ENCODE results near the gene EYS. TPM values are rescaled to one million over a fixed set of nuclear protein-coding genes. Genes with fewer than 3 reads are reported as not detected.

Gene EYS
- total and polyA plus RNA-seq, 9 of the 15 experiments (the other 6 are each of a cell fraction or from before 2014, with no cell fraction given): 0.03 to 0.36 (median 0.10) TPM; not detected in 2

- TF ChIP-seq MGA (IDR thresholded peaks at IDR 0.05) (no peak), FUS (optimal IDR thresholded peaks at IDR 0.05; ENCODE audit: low read depth, low read length) (no peak), TCF7 (IDR thresholded peaks at IDR 0.05; ENCODE audit: borderline replicate concordance) (no peak), EP400 (IDR thresholded peaks at IDR 0.05) (no peak), RNF2 (IDR thresholded peaks at IDR 0.05) (no peak), RBBP5 (IDR thresholded peaks at IDR 0.05; ENCODE audit: borderline replicate concordance, insufficient read depth, low read length, poor library complexity, severe bottlenecking) (no peak), TBL1XR1 (IDR thresholded peaks at IDR 0.05; ENCODE audit: low read length in 2 of 2) (no peak)
These were observed 1485.2 kb downstream of the EYS start (continued) for GRCh38 chr6:64221776-64222175.
